Testis (tissue), 3 donors: ENCODE results near the gene C1orf210. TPM values are rescaled to one million over a fixed set of nuclear protein-coding genes. Genes with fewer than 3 reads are reported as not detected.

Source experiments
- DNase-seq: peaks from one replicate; pipeline ENCODE4 v3.0.0-alpha.2; 2019
- H3K27ac ChIP-seq, 2 donors: fragments of 200-600 bp; sonication (generic); one replicate each; pipeline ENCODE4 v1.5.1; 2019
- H3K27me3 ChIP-seq: fragments of 200-600 bp; sonication (generic); one replicate; pipeline ENCODE4 v1.5.1; 2019
- H3K36me3 ChIP-seq: fragments of 200-600 bp; sonication (generic); one replicate; pipeline ENCODE4 v1.5.1; 2017; ENCODE audit warnings: low read depth; ENCODE audit errors: missing control alignments
- H3K4me1 ChIP-seq: fragments of 200-600 bp; sonication (generic); one replicate; pipeline ENCODE4 v1.5.1; 2019
- H3K4me3 ChIP-seq, 2 donors: fragments of 200-600 bp; sonication (generic); one replicate each; pipeline ENCODE4 v1.5.1; 2017 to 2019
- H3K9me3 ChIP-seq: fragments of 200-600 bp; sonication (generic); one replicate; pipeline ENCODE4 v1.5.1; 2017
- CTCF ChIP-seq, 3 experiments: fragments of 450-650 bp in 2 of 3; fragments of 200-600 bp in 1 of 3; sonication (generic) in 1 of 3; IDR thresholded peaks; one replicate each; pipeline ENCODE4 v1.5.1; 2016 to 2019; ENCODE audit warnings: antibody characterized with exemption in 3 of 3, mild to moderate bottlenecking in 2 of 3, moderate library complexity in 1 of 3
- POLR2A ChIP-seq: fragments of 450-650 bp; IDR thresholded peaks from one replicate; pipeline ENCODE4 v1.6.1; 2017; ENCODE audit warnings: antibody characterized with exemption, mild to moderate bottlenecking, moderate library complexity
- WGBS, 2 donors: methylation state at CpG; one replicate each; pipeline ENCODE4 v1.1.5; 2018; 5-methylcytosine and 5-hydroxymethylcytosine counted together
- intact Hi-C: fragments of 100-400 bp; cut with DNase I; formaldehyde crosslinking; loops from one replicate; pipeline ENCODE4 v1.15.1; 2023; ENCODE audit warnings: low total_unique reads
- polyA plus RNA-seq: library from polyadenylated mRNA; stranded (reverse); fragments of 350-450 nt; fragmentation: Illumina TruSeq; extraction: RNeasy Lipid Tissue Mini Kit (QIAGEN cat#74804); gene quantifications from one replicate; pipeline ENCODE4 v1.2.3, GENCODE V29; 2014; ENCODE audit warnings: low read depth, low replicate concordance; ENCODE audit not compliant: insufficient read depth
- total RNA-seq, 2 donors: library from RNA; depleted of rRNA; stranded (reverse); fragments of >200 nt; gene quantifications; one replicate each; pipeline ENCODE4 v1.2.3, GENCODE V29; 2016

Gene C1orf210
- total and polyA plus RNA-seq, 3 donors from 2014 or later, result 0.25 to 0.71 TPM; not detected in 1

- no peak for TF ChIP-seq POLR2A
- no peak for TF ChIP-seq CTCF (IDR thresholded peaks at IDR 0.05)
- intact Hi-C loops, result no loop called here
- Histone ChIP-seq H3K9me3 (no peaks in the 10 kb centered on the region), H3K27me3 (no peaks in the 10 kb centered on the region), H3K4me1 (no peaks in the 10 kb centered on the region), H3K4me3 (no peak overlapping the region), H3K36me3 (no peaks in the 10 kb centered on the region), H3K27ac (no peak overlapping the region)
- WGBS, 2 donors, result 84 to 90% methylated on average over 13 to 15 of the region's 15 CpGs
- DNase-seq, result no peak
Observed at GRCh38 chr1:43282220-43283195, 2.9 kb downstream of the C1orf210 start.

- Histone ChIP-seq H3K27ac (no peak overlapping the region), H3K4me3 (no peak overlapping the region), H3K27me3 (no peaks in the 10 kb centered on the region), H3K36me3 (no peaks in the 10 kb centered on the region), H3K9me3 (no peaks in the 10 kb centered on the region), H3K4me1 (no peaks in the 10 kb centered on the region)
- TF ChIP-seq CTCF (IDR thresholded peaks at IDR 0.05) (no peak), POLR2A (no peak)
- DNase-seq, result no peak
- intact Hi-C loops, result no loop called here
- WGBS, 2 donors, result 57 to 71% methylated on average over 1 to 2 of the region's 2 CpGs
Observed at GRCh38 chr1:43280692-43281091, 4.7 kb downstream of the C1orf210 start.

- no peaks in the 10 kb centered on the region for H3K27me3 ChIP-seq
- H3K4me3 ChIP-seq, result no peak overlapping the region
- 95 to 97% methylated on average over 5 to 6 of the region's 6 CpGs for WGBS, 2 donors
- DNase-seq, result no peak
- peaks cover 1% of the 10 kb centered on the region for H3K4me1 ChIP-seq
- H3K36me3 ChIP-seq, result no peaks in the 10 kb centered on the region
- no peak for TF ChIP-seq CTCF (IDR thresholded peaks at IDR 0.05)
- no peaks in the 10 kb centered on the region for H3K9me3 ChIP-seq
- intact Hi-C loops, result no loop called here
- H3K27ac ChIP-seq, result no peak overlapping the region
Observed at GRCh38 chr1:43279666-43280065, 5.7 kb downstream of the C1orf210 start.

GRCh38 chr1:43279161-43279560 lies 6.2 kb downstream of the C1orf210 start:
- TF ChIP-seq CTCF (IDR thresholded peaks at IDR 0.05) (no peak), POLR2A (no peak)
- H3K27ac ChIP-seq, result no peak overlapping the region
- intact Hi-C loops, result no loop called here
- no peaks in the 10 kb centered on the region for H3K27me3 ChIP-seq
- WGBS, 2 donors, result 86 to 89% methylated on average over 3 to 5 of the region's 5 CpGs
- H3K36me3 ChIP-seq, result no peaks in the 10 kb centered on the region
- H3K9me3 ChIP-seq, result no peaks in the 10 kb centered on the region
- peaks cover 6% of the 10 kb centered on the region for H3K4me1 ChIP-seq
- H3K4me3 ChIP-seq, result no peak overlapping the region
- DNase-seq, result no peak
